Right renal cortex interstitium (tissue), 3 donors: ENCODE measurements around the gene PTPRD. TPM values are rescaled to one million over a fixed set of nuclear protein-coding genes. Genes with fewer than 3 reads are reported as not detected.

Experiments
- DNase-seq, 3 donors: peaks; one replicate each; pipeline ENCODE4 v3.0.0-alpha.2; 2013; ENCODE audit warnings: low read depth in 3 of 3, low spot score in 2 of 3
- polyA plus RNA-seq, 3 donors: library from polyadenylated mRNA; unstranded; fragments of 120-200 nt; gene quantifications; one replicate each; pipeline ENCODE4 v1.2.1, GENCODE V29; 2013; ENCODE audit not compliant: insufficient read length in 3 of 3

The PTPRD gene
- polyA plus RNA-seq = 100 to 1,000 TPM in 2 of 3 donors, 10 to 100 TPM in 1; 92.4 to 109 (median 101) TPM

DNA sequence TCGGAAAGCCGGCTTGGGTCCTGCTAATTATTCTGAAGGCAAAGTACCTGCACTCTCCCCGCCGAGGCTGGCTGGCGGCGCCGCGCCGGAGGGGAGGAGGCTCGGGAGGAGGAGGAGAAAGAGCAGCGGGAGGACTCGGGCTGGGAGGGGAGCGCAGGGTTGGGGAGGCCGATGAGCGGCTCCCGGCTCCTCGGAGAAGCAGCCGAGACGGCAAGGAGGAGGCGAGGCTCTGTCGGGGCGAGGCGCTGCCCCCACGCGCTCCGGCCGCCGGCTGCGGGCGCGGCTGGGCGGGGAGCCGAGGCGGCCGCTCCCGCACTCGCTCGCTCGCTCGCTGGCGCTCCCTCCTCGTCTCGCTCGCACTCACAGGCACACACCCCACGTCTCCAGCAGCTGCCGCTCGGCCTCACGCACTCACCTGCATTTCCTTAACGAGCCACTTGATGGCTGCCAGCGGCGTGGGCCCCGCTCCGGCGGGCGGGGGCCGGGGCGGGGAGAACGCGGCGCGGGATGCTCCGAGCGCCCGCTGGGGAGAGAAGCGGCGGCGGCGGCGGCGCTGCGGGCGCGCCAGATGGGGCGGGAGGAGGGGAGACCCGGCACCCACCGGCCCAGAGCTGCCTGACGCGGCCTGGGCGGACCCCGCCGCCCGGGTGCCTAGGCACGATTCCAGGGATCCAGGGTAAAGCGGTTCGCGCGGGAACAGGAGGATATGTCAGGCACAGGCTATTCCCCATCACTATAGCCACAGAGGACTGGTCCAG, at the start of gene PTPRD:
PTPRD (minus strand) TSS at position 362 of the 758 bp plus-strand sequence.
- peak in 1 of 3 donors; percentile 45 for DNase-seq

- no peak for DNase-seq
Observed at GRCh38 chr9:10661994-10662393, 49.2 kb upstream of the PTPRD start.

GRCh38 chr9:10661376-10661775, 48.6 kb upstream of the PTPRD start:
- DNase-seq = no peak

DNA sequence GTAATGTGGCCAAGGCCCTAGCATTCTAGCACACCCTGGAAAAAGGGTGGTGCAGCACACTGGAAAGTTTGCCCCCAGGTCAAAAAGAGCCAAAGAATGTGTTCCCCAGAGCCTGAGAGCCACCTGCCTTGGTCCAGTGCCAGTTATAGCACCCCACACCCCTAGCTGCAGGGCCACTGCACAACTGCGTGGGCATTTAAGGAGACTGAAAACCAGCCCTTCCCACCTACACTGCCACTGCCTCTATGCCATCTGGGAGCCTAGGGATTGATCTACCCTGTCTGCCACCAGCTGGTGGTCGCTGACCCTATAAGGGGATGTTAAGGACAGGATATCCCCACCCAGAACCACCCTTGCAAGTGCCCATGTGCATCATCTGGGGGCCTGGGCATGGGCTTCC, 38.2 kb upstream of the PTPRD start:
- DNase-seq = no peak

DNA sequence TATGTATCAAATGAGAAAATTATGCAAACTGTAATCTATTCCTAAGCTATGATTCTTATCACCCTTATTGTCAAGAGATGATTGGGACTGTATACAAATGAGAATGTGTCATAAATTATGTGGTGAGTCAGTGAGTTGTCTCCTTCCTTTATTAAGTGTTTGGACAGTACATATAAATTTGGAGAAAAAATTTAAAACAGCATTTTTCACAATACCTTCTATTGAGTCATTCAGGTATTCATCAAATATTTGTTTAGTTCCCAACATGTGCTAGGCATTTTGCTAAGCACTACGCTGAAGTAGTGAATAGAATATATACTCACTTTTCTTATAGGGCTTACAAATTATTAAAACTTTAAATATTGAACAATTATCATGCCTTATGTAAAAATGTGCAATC, 36.3 kb upstream of the PTPRD start:
- DNase-seq = no peak

DNA sequence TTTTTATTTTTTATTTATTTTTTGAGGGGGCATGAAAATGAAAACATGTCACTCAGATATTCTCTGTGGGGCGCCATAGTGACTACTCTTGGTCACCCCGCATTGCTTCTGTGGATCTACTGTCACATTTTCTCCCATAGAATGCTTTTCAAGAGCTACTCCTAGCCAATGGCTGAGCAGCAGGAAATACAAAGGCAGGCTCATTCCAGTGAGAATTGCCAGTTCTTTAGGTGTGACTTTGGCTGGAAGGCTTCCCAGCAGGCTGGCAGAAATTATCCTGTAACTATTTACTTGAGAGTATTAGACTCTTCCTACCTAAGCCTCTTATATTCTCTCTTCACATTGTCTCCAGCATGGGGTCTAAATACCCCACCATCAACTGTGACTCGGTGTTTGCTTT, 21.0 kb upstream of the PTPRD start:
- no peak for DNase-seq

GRCh38 chr9:10614196-10614800, 1.5 kb upstream of the PTPRD start:
- no peak for DNase-seq

- DNase-seq = no peak
Observed at GRCh38 chr9:10613419-10613818, 617 bp upstream of the PTPRD start.

GRCh38 chr9:10605388-10605787, 7.4 kb downstream of the PTPRD start:
- DNase-seq = no peak

DNA sequence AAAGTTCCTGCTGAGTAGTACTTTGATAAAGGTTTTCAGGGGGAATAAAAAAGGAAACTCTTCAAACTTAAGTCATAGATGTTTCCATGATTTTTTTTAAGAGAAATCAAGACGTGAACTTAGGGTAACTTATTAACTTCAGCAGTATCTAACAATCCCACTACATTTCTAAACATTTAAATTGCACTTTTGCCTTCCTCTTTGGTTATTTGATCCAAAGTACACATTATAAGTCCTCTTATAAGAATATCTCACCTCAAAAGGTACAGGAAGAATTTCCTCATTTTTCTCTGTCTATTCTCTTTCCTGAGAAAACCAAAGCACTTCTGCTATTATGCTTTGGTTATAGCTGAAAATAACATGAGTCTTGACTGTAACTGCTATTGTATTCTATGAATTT, 7.9 kb downstream of the PTPRD start:
- no peak for DNase-seq

GRCh38 chr9:10597801-10598200, 15.0 kb downstream of the PTPRD start:
- no peak for DNase-seq

DNA sequence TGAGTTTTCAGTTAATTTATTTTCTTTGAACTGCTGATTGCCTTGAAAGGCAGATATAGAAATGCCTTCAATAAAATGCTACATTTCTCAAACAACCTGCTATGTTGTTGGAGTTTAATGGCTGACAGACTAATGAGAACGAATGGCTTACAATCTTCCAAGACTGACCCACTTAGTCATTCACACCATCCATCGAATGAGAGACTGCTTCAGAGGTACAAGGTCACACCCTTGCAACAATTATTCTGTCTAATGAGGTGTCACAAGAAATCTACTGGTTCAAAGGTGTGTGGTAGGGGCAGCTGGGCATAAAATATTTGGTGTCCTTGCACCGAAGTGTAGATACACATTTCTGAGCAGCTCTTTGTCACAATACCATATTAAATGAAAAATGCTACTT, 18.3 kb downstream of the PTPRD start:
- no peak for DNase-seq

- no peak for DNase-seq
Observed at GRCh38 chr9:10586407-10586806, 26.4 kb downstream of the PTPRD start.

DNA sequence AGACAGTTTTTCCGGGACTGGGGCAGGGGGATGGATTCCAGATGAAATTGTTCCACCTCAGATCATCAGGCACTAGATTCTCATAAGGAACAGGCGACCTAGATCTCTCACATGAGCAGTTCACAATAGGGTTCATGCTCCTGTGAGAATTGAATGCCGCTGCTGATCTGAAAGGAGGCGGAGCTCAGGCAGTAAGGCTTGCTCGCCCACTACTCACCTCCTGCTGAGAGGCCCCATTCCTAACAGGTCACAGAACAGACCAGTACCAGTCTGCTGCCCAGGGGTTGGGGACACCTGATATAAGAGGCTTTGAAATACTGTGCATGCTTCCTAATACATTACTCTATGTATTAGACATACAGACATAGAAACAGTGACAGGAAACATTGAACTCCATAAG, 41.1 kb downstream of the PTPRD start:
- no peak for DNase-seq

DNA sequence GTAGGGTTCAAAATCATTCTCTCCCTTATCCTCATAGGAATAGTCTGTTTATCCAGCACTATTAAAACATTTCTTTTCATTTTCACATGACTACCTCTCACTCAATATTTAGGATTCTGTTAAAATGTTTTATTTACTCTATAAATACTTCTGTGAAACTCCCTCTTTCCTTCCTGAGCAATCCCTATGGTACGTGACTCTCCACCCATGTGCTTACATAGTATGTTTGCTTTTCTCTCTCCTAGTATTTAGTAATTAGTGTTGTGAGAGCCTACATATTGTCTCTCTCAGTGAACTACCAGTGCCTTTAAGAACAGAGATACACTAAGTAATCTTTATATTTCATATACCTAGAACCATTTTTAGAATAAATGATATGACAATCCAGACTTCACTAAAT, 46.0 kb downstream of the PTPRD start:
- DNase-seq = no peak

DNA sequence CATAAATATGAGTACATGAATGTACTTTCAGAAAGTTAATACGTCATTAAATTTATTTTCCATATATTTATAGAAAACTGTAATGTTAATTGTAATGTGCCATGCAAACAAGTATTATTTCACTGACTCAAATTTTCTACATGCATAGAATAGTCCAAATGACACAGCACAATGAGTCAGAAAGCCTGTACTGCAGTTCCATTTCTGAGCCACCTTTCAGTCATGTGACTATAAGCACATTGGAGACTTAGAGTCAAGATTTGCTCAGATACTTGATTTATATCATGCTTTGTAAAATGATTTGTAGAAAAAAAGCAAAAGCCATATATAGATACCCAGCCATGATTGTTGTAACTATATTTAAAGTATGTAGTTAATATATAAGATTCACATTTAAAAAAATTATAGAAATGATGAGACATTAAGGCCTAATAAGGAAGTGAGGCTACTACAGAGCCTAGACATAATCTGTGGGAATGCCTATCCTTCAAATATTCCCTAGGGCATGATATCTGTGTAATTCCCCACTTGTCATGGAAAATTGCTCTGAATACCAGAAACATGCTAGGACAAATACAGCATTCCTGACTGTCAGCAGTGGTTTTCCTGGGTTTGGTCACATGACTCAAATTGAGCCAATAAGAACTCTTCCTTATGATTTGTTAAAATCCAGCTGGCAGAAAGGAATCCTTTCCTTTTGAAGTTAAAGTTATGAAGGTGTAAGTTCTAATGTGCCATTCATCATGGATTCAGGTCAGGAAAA, 50.0 kb downstream of the PTPRD start:
- no peak for DNase-seq

- no peak for DNase-seq
Observed at GRCh38 chr9:10548348-10548747, 64.5 kb downstream of the PTPRD start.

- DNase-seq = no peak
Observed at GRCh38 chr9:10538073-10538472, 74.7 kb downstream of the PTPRD start.

DNA sequence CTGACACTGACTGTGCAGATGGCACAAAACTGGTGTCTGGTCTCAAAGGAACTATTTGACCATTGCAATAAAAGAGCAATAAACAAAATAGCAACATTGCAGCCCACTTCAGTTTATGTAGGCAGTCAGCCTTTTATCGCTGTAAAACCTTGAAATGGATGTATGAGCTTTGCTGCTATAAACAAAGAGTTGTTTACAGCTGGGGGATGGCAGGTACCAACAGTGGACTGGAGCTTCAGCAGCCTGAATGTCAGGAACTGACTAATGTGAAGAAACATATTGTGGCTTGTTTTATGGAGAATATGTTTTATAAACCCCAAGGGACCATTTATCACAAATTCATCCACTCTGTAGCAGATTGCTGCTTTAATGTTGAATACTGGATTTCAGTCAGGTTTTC, 78.0 kb downstream of the PTPRD start:
- no peak for DNase-seq

GRCh38 chr9:10525972-10526371, 86.8 kb downstream of the PTPRD start:
- no peak for DNase-seq

- no peak for DNase-seq
Observed at GRCh38 chr9:10523164-10523563, 89.6 kb downstream of the PTPRD start.

DNA sequence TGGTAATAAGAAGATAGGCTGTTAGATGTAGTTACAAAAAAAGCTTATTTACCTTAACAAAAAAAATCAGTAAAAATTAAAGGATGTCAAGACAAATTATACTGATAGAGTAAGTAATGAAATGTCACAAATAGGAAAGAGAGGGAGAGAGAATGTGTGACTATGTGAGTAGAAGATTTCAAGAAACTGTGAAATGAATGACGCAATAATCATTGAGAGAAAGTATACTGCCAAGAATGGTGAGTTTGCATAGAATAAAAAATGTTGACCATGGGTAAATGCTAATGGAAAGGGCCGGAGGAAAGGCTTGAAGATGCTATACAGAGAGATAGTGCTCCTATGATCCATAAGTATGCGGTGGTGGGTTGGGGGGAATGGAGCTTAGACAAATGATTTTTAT, 100.7 kb downstream of the PTPRD start:
- DNase-seq = no peak
